ENCODE measurements around the gene ZNF438.

Gene ZNF438

DNA sequence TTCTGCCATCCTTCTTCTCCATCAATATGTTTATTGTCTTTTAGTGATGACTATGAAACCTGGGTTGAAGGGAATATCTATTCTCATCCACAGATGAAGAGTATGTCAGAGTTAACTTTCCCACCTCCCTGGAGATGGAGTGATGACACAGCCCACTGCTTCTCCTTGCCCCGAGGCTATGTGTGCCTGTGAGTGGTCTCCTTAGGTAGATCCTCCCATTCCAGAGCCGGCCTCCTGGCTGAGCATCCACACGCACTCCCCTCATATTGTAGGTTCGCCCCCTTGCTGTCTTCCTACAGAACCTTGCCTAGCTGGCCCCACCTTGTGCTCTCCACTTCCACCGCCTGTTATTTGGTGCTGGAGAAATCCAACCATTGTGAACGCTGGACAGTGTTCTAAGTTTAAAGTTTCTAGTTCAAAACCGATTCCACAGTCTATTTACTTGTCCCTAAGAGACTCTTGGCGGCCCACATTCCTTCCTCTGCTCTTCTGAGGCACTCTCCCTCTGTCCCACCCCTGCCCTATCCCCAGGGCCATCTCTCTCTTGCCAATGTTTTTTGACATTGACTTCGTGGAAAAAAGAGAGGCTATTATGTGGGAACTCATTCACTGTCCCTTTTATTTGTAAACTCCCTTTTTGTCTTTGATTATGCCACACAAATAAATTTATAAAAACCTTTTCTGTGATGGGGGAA, 168.0 kb downstream of the ZNF438 start:
- Histone ChIP-seq H3K56ac (ENCODE audit: low read length) (no peak overlapping the region), H3K4ac (ENCODE audit: low read depth, low read length) (no peak overlapping the region), H2BK15ac (replicated peaks; ENCODE audit: low read depth) (no peak overlapping the region), H4K8ac (ENCODE audit: low read depth, low read length) (no peak overlapping the region), H2BK120ac (ENCODE audit: low read depth, low read length) (no peak overlapping the region), H3K79me2 (ENCODE audit: control insufficient read depth, insufficient read depth, low read length) (no peaks in the 10 kb centered on the region), H3K27me3 (ENCODE audit: insufficient read depth, low read length, poor library complexity) (no peaks in the 10 kb centered on the region), H3K4me1 (ENCODE audit: control insufficient read depth, low read depth, low read length) (peaks cover 4% of the 10 kb centered on the region), H3K4me3 (ENCODE audit: low read length) (no peak overlapping the region), H4K5ac (ENCODE audit: low read length) (no peak overlapping the region), H3K79me1 (ENCODE audit: low read length) (no peaks in the 10 kb centered on the region), H3K18ac (ENCODE audit: low read length) (no peak overlapping the region), H3K36me3 (ENCODE audit: control insufficient read depth, insufficient read depth, low read length) (no peaks in the 10 kb centered on the region), H2BK5ac (ENCODE audit: low read length) (no peak overlapping the region), H2AK5ac (ENCODE audit: low read length) (no peak overlapping the region), H3K4me2 (ENCODE audit: low read length) (no peak overlapping the region), H3K23ac (ENCODE audit: low read length) (no peak overlapping the region), H3K9ac (ENCODE audit: low read length) (no peak overlapping the region), H3K27ac (ENCODE audit: low read depth, low read length) (no peak overlapping the region)
- no CpG with 5 or more reads among the region's 9 CpGs for WGBS (ENCODE audit: extremely low coverage, insufficient coverage, low lambda C conversion rate)
- DNase-seq, result no peak

DNA sequence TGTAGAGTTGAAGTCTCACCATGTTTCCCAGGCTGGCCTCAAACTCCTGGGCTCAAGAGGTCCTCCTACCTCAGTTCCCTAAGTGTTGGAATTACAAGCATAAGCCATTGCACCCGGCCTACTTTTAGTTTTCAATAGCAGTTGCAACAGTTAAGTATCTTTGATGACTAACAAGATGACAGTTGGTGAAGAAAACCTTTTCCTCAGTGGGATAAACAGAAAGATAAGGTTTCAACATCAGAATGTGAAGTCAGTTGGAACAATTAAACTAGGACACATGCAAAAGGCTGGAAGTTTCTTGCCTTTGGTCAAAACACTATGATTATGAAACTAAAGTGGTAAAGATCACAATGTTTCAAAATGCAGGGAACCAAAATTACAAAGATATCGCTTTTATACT, 169.2 kb downstream of the ZNF438 start:
- Histone ChIP-seq H3K79me2 (ENCODE audit: control insufficient read depth, insufficient read depth, low read length) (no peaks in the 10 kb centered on the region), H3K36me3 (ENCODE audit: control insufficient read depth, insufficient read depth, low read length) (no peaks in the 10 kb centered on the region), H4K5ac (ENCODE audit: low read length) (no peak overlapping the region), H3K9ac (ENCODE audit: low read length) (no peak overlapping the region), H3K4ac (ENCODE audit: low read depth, low read length) (no peak overlapping the region), H3K27ac (ENCODE audit: low read depth, low read length) (no peak overlapping the region), H3K23ac (ENCODE audit: low read length) (no peak overlapping the region), H3K4me2 (ENCODE audit: low read length) (no peak overlapping the region), H2BK120ac (ENCODE audit: low read depth, low read length) (no peak overlapping the region), H3K56ac (ENCODE audit: low read length) (no peak overlapping the region), H2AK5ac (ENCODE audit: low read length) (no peak overlapping the region), H3K4me1 (ENCODE audit: control insufficient read depth, low read depth, low read length) (peaks cover 4% of the 10 kb centered on the region), H3K79me1 (ENCODE audit: low read length) (no peaks in the 10 kb centered on the region), H3K18ac (ENCODE audit: low read length) (no peak overlapping the region), H2BK5ac (ENCODE audit: low read length) (no peak overlapping the region), H3K27me3 (ENCODE audit: insufficient read depth, low read length, poor library complexity) (no peaks in the 10 kb centered on the region), H4K8ac (ENCODE audit: low read depth, low read length) (no peak overlapping the region), H2BK15ac (replicated peaks; ENCODE audit: low read depth) (no peak overlapping the region), H3K4me3 (ENCODE audit: low read length) (no peak overlapping the region)
- DNase-seq, result no peak
- no CpG with 5 or more reads among the region's 2 CpGs for WGBS (ENCODE audit: extremely low coverage, insufficient coverage, low lambda C conversion rate)

DNA sequence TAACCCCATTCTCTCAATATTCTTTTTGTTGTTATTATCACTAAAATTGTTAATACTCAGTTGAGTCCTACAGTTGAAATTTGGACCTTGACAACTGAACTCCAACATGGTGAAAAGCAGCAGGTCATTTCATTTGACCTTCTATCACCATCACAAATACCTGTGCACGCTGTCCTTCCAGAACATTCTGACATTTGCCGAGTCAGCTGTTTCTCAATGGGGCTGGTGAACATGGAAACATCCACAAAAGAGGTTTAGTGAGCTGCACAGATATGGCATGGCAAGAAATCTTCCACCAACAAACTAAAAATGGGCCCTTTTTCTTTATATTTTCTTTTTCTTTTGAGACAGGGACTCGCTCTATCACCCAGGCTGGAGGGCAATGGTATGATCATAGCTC, 169.7 kb downstream of the ZNF438 start:
- H3K56ac ChIP-seq (ENCODE audit: low read length), result no peak overlapping the region
- no peaks in the 10 kb centered on the region for H3K79me1 ChIP-seq (ENCODE audit: low read length)
- H3K4me2 ChIP-seq (ENCODE audit: low read length), result no peak overlapping the region
- no peak overlapping the region for H3K9ac ChIP-seq (ENCODE audit: low read length)
- no peak overlapping the region for H3K27ac ChIP-seq (ENCODE audit: low read depth, low read length)
- H3K79me2 ChIP-seq (ENCODE audit: control insufficient read depth, insufficient read depth, low read length), result no peaks in the 10 kb centered on the region
- no peak overlapping the region for H3K4me3 ChIP-seq (ENCODE audit: low read length)
- no peak overlapping the region for H2BK120ac ChIP-seq (ENCODE audit: low read depth, low read length)
- no peak overlapping the region for H3K4ac ChIP-seq (ENCODE audit: low read depth, low read length)
- H2BK5ac ChIP-seq (ENCODE audit: low read length), result no peak overlapping the region
- H3K27me3 ChIP-seq (ENCODE audit: insufficient read depth, low read length, poor library complexity), result no peaks in the 10 kb centered on the region
- H4K8ac ChIP-seq (ENCODE audit: low read depth, low read length), result no peak overlapping the region
- H3K23ac ChIP-seq (ENCODE audit: low read length), result no peak overlapping the region
- peaks cover 4% of the 10 kb centered on the region for H3K4me1 ChIP-seq (ENCODE audit: control insufficient read depth, low read depth, low read length)
- no peak for DNase-seq
- no peak overlapping the region for H3K18ac ChIP-seq (ENCODE audit: low read length)
- H3K36me3 ChIP-seq (ENCODE audit: control insufficient read depth, insufficient read depth, low read length), result no peaks in the 10 kb centered on the region
- no peak overlapping the region for H2BK15ac ChIP-seq (replicated peaks; ENCODE audit: low read depth)
- H4K5ac ChIP-seq (ENCODE audit: low read length), result no peak overlapping the region
- H2AK5ac ChIP-seq (ENCODE audit: low read length), result no peak overlapping the region
- no CpG with 5 or more reads among the region's 3 CpGs for WGBS (ENCODE audit: extremely low coverage, insufficient coverage, low lambda C conversion rate)

DNA sequence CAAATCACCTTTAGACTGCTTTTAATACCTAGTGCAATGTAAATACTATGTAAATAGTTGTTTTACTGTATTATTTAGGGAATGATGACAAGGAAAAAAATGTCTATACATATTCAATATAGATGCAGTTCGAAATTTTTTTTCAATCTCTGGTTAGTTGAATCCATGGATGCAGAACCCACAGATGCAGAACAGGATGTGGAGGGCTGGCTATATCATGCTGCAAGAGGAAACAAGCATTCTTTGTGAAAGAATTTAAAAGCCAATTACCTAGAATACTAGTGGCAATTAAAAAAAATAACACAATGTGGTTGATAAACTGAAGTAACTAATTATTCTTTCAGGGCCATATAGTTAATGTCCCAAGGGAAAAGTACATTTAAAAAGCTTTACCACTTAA, 170.4 kb downstream of the ZNF438 start:
- Histone ChIP-seq H3K27me3 (ENCODE audit: insufficient read depth, low read length, poor library complexity) (no peaks in the 10 kb centered on the region), H3K79me2 (ENCODE audit: control insufficient read depth, insufficient read depth, low read length) (no peaks in the 10 kb centered on the region), H4K5ac (ENCODE audit: low read length) (no peak overlapping the region), H3K23ac (ENCODE audit: low read length) (no peak overlapping the region), H3K4ac (ENCODE audit: low read depth, low read length) (no peak overlapping the region), H2AK5ac (ENCODE audit: low read length) (no peak overlapping the region), H3K27ac (ENCODE audit: low read depth, low read length) (no peak overlapping the region), H2BK120ac (ENCODE audit: low read depth, low read length) (no peak overlapping the region), H3K18ac (ENCODE audit: low read length) (no peak overlapping the region), H3K9ac (ENCODE audit: low read length) (no peak overlapping the region), H3K4me2 (ENCODE audit: low read length) (no peak overlapping the region), H3K56ac (ENCODE audit: low read length) (no peak overlapping the region), H3K4me3 (ENCODE audit: low read length) (no peak overlapping the region), H2BK5ac (ENCODE audit: low read length) (no peak overlapping the region), H3K79me1 (ENCODE audit: low read length) (no peaks in the 10 kb centered on the region), H3K36me3 (ENCODE audit: control insufficient read depth, insufficient read depth, low read length) (no peaks in the 10 kb centered on the region), H2BK15ac (replicated peaks; ENCODE audit: low read depth) (no peak overlapping the region), H4K8ac (ENCODE audit: low read depth, low read length) (no peak overlapping the region), H3K4me1 (ENCODE audit: control insufficient read depth, low read depth, low read length) (peaks cover 4% of the 10 kb centered on the region)
- DNase-seq, result no peak
- WGBS (ENCODE audit: extremely low coverage, insufficient coverage, low lambda C conversion rate), result no CpG with 5 or more reads among the region's 1 CpG

DNA sequence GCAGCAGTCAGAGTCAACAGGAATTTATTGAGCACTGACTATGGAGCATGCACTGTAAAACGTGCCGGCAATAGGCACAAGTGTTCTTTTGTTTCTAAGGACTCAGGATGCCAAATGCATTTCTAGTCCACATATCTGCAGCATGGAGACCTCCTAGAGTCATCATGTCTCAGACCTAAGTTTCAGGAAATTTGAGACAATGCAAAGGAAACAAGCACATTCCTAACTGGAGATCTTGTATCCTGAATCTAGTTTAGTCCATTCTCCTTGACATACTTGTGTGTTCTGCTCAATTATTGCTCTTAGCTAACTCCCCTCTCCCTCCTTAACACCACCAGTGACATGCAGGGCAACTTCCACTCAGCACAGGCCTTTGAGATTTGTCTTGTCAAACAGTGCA, 173.2 kb downstream of the ZNF438 start:
- Histone ChIP-seq H4K5ac (ENCODE audit: low read length) (no peak overlapping the region), H3K4me1 (ENCODE audit: control insufficient read depth, low read depth, low read length) (peaks cover 4% of the 10 kb centered on the region), H3K79me1 (ENCODE audit: low read length) (no peaks in the 10 kb centered on the region), H3K4me3 (ENCODE audit: low read length) (no peak overlapping the region), H3K27ac (ENCODE audit: low read depth, low read length) (no peak overlapping the region), H3K27me3 (ENCODE audit: insufficient read depth, low read length, poor library complexity) (no peaks in the 10 kb centered on the region), H3K36me3 (ENCODE audit: control insufficient read depth, insufficient read depth, low read length) (no peaks in the 10 kb centered on the region), H3K4me2 (ENCODE audit: low read length) (no peak overlapping the region), H3K9ac (ENCODE audit: low read length) (no peak overlapping the region), H2AK5ac (ENCODE audit: low read length) (no peak overlapping the region), H3K79me2 (ENCODE audit: control insufficient read depth, insufficient read depth, low read length) (no peaks in the 10 kb centered on the region), H4K8ac (ENCODE audit: low read depth, low read length) (no peak overlapping the region), H3K18ac (ENCODE audit: low read length) (no peak overlapping the region), H2BK15ac (replicated peaks; ENCODE audit: low read depth) (no peak overlapping the region), H3K4ac (ENCODE audit: low read depth, low read length) (no peak overlapping the region), H3K23ac (ENCODE audit: low read length) (no peak overlapping the region), H2BK120ac (ENCODE audit: low read depth, low read length) (no peak overlapping the region), H2BK5ac (ENCODE audit: low read length) (no peak overlapping the region), H3K56ac (ENCODE audit: low read length) (no peak overlapping the region)
- DNase-seq, result no peak
- no CpG with 5 or more reads among the region's 2 CpGs for WGBS (ENCODE audit: extremely low coverage, insufficient coverage, low lambda C conversion rate)

DNA sequence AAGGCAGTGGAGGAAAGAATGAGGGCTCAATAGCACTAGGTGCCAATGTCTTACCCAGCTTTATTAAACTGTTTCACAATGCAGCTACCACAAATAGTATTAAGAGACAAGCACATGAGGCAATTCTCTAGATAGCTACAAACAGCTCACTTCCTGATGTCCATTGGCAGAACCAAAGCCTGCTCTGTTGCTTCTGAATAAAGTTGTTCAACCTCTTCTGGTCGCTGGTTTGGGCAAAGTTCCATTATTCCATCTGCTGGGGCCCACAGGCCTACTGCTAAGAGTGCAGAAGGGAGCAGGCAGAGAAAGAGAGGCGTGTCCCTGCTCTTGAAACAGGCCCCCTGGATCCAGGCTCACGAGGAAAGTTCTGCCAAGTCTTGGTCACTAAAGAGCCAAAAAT, 173.9 kb downstream of the ZNF438 start:
- H3K23ac ChIP-seq (ENCODE audit: low read length), result no peak overlapping the region
- no peak overlapping the region for H3K4ac ChIP-seq (ENCODE audit: low read depth, low read length)
- no peaks in the 10 kb centered on the region for H3K79me2 ChIP-seq (ENCODE audit: control insufficient read depth, insufficient read depth, low read length)
- no peak overlapping the region for H2AK5ac ChIP-seq (ENCODE audit: low read length)
- no CpG with 5 or more reads among the region's 3 CpGs for WGBS (ENCODE audit: extremely low coverage, insufficient coverage, low lambda C conversion rate)
- H4K5ac ChIP-seq (ENCODE audit: low read length), result no peak overlapping the region
- no peak overlapping the region for H2BK5ac ChIP-seq (ENCODE audit: low read length)
- no peak overlapping the region for H4K8ac ChIP-seq (ENCODE audit: low read depth, low read length)
- no peak overlapping the region for H3K18ac ChIP-seq (ENCODE audit: low read length)
- H3K4me3 ChIP-seq (ENCODE audit: low read length), result no peak overlapping the region
- H3K4me1 ChIP-seq (ENCODE audit: control insufficient read depth, low read depth, low read length), result peaks cover 4% of the 10 kb centered on the region
- no peaks in the 10 kb centered on the region for H3K79me1 ChIP-seq (ENCODE audit: low read length)
- H3K9ac ChIP-seq (ENCODE audit: low read length), result no peak overlapping the region
- H3K36me3 ChIP-seq (ENCODE audit: control insufficient read depth, insufficient read depth, low read length), result no peaks in the 10 kb centered on the region
- no peak overlapping the region for H2BK15ac ChIP-seq (replicated peaks; ENCODE audit: low read depth)
- H3K27ac ChIP-seq (ENCODE audit: low read depth, low read length), result no peak overlapping the region
- no peak overlapping the region for H3K4me2 ChIP-seq (ENCODE audit: low read length)
- H2BK120ac ChIP-seq (ENCODE audit: low read depth, low read length), result no peak overlapping the region
- H3K27me3 ChIP-seq (ENCODE audit: insufficient read depth, low read length, poor library complexity), result no peaks in the 10 kb centered on the region
- no peak overlapping the region for H3K56ac ChIP-seq (ENCODE audit: low read length)
- DNase-seq, result no peak

Measured in mesendoderm (in vitro differentiated cells).